ENCODE data around the gene SLC22A23.

GRCh38 chr6:3311826-3312225, 145.0 kb downstream of the SLC22A23 start:
- TF ChIP-seq CTCF (conservative IDR thresholded peaks at IDR 0.05; ENCODE audit: low read depth in 2 of 2), result peak; percentile 23 to 43
- TF ChIP-seq JUNB (IDR thresholded peaks at IDR 0.05; ENCODE audit: unreplicated experiment), result no peak
- TF ChIP-seq ETS1 (IDR thresholded peaks at IDR 0.05), result no peak
- no peak for TF ChIP-seq REST (IDR thresholded peaks at IDR 0.05; ENCODE audit: unreplicated experiment)
- TF ChIP-seq EZH2phosphoT487 (IDR thresholded peaks at IDR 0.05; ENCODE audit: unreplicated experiment), result no peak
- TF ChIP-seq CREB1 (CRISPR knock-in tag; IDR thresholded peaks at IDR 0.05; ENCODE audit: low read depth), result no peak
- TF ChIP-seq ZNF114 (CRISPR knock-in tag; IDR thresholded peaks at IDR 0.05), result no peak
- no peak for TF ChIP-seq POLR2AphosphoS5 (IDR thresholded peaks at IDR 0.05; ENCODE audit: low read depth)
- no peak for TF ChIP-seq EZH2 (IDR thresholded peaks at IDR 0.05; ENCODE audit: low read depth, unreplicated experiment)
- no peak for TF ChIP-seq NANOG (IDR thresholded peaks at IDR 0.05; ENCODE audit: borderline replicate concordance)
- TF ChIP-seq STAT1 (IDR thresholded peaks at IDR 0.05; ENCODE audit: unreplicated experiment), result no peak
- no peak for TF ChIP-seq ZNF462 (CRISPR knock-in tag; IDR thresholded peaks at IDR 0.05)
